Endothelial cell of umbilical vein (primary cell): Measurements from ENCODE around the gene ARHGAP10. TPM values are rescaled to one million over a fixed set of nuclear protein-coding genes. Genes with fewer than 3 reads are reported as not detected.

ENCODE experiments used
- BruUV-seq: library from RNA; stranded (reverse); fragments of 400-500 nt; replicated peaks from 2 replicates; lab custom pipeline; 2021; lab: Mats Ljungman, UMichigan
- CTCF ChIA-PET: fragments of 300-600, 350-600 bp; sonication (Branson Sonifier 250); formaldehyde crosslinking; loops from one replicate; lab custom pipeline; 2021; ENCODE audit warnings: antibody characterized with exemption, inconsistent platforms; lab: Charles Lee
- POLR2A ChIA-PET: fragments of 300-600, 350-600 bp; sonication (Branson Sonifier 250); formaldehyde crosslinking; loops from one replicate; lab custom pipeline; 2021; ENCODE audit warnings: antibody characterized with exemption, inconsistent platforms; lab: Charles Lee
- DNase-seq: peaks from one replicate; pipeline ENCODE4 v3.0.0-alpha.2; 2011; ENCODE audit warnings: low read depth, low spot score
- FAIRE-seq: peaks from 2 replicates; lab custom pipeline; 2011; peaks lifted over from hg19 to GRCh38; lab: Jason Lieb, UNC
- H2AFZ ChIP-seq: 2 replicates; pipeline ENCODE4 v1.6.0; 2012; ENCODE audit warnings: low read depth, low read length, control low read depth, inconsistent platforms
- H3K27ac ChIP-seq: 2 replicates; pipeline ENCODE4 v1.5.1; 2011; ENCODE audit warnings: low read depth, mild to moderate bottlenecking, control low read depth, low read length, moderate library complexity; ENCODE audit not compliant: insufficient read depth
- H3K27me3 ChIP-seq, 2 experiments: 2 replicates each; pipeline versions ENCODE4 v1.6.0 to v1.6.1; 2011; ENCODE audit warnings: low read length in 2 of 2, mixed read lengths in 1 of 2; ENCODE audit not compliant: control insufficient read depth in 2 of 2, insufficient read depth in 2 of 2
- H3K36me3 ChIP-seq, 2 experiments: 2 replicates in 1 of 2; 3 replicates in 1 of 2; pipeline ENCODE4 v1.5.1; 2011; ENCODE audit warnings: low read length in 2 of 2, mild to moderate bottlenecking in 1 of 2, moderate library complexity in 1 of 2; ENCODE audit not compliant: control insufficient read depth in 2 of 2, insufficient read depth in 2 of 2; ENCODE audit errors: extremely low read depth in 1 of 2
- H3K4me1 ChIP-seq: 3 replicates; pipeline ENCODE4 v1.5.1; 2011; ENCODE audit warnings: mild to moderate bottlenecking, low read length; ENCODE audit not compliant: control insufficient read depth, insufficient read depth; ENCODE audit errors: extremely low read depth
- H3K4me2 ChIP-seq: 2 replicates; pipeline ENCODE4 v1.6.1; 2011; ENCODE audit warnings: low read length, control low read depth, mixed read lengths; ENCODE audit not compliant: insufficient read depth
- H3K4me3 ChIP-seq, 3 experiments: fragments of 200-600 bp in 1 of 3; sonication (generic), shearing (Covaris generic) in 1 of 3; replicated peaks in 1 of 3; 2 replicates each; pipeline ENCODE4 v1.5.1; 2011 to 2016; ENCODE audit warnings: control low read depth in 3 of 3, low read length in 3 of 3, mild to moderate bottlenecking in 2 of 3, inconsistent platforms in 1 of 3, low read depth in 1 of 3, moderate library complexity in 1 of 3; ENCODE audit not compliant: insufficient read depth in 1 of 3
- H3K79me2 ChIP-seq: 2 replicates; pipeline ENCODE4 v1.6.0; 2012; ENCODE audit warnings: low read length, inconsistent platforms; ENCODE audit not compliant: control insufficient read depth, insufficient read depth
- H3K9ac ChIP-seq: replicated peaks from 2 replicates; pipeline ENCODE3; 2011; ENCODE audit warnings: low read length, control low read depth; ENCODE audit not compliant: insufficient read depth; ENCODE audit errors: extremely low read depth
- H3K9me1 ChIP-seq: replicated peaks from 3 replicates; pipeline ENCODE4 v1.6.0; 2011; ENCODE audit warnings: mild to moderate bottlenecking, low read length; ENCODE audit not compliant: control insufficient read depth, insufficient read depth; ENCODE audit errors: extremely low read depth
- H3K9me3 ChIP-seq: replicated peaks from 2 replicates; pipeline ENCODE4 v1.5.1; 2012; ENCODE audit warnings: low read length, inconsistent platforms; ENCODE audit not compliant: control insufficient read depth, insufficient read depth
- H4K20me1 ChIP-seq: replicated peaks from 2 replicates; pipeline ENCODE3; 2011; ENCODE audit warnings: mild to moderate bottlenecking, low read length; ENCODE audit not compliant: control insufficient read depth, insufficient read depth; ENCODE audit errors: extremely low read depth
- EZH2 ChIP-seq: IDR thresholded peaks from 2 replicates; pipeline ENCODE4 v1.6.1; 2012; ENCODE audit warnings: borderline replicate concordance, low read depth, mild to moderate bottlenecking, moderate library complexity, low read length, inconsistent platforms; ENCODE audit not compliant: severe bottlenecking
- FOS ChIP-seq: IDR thresholded peaks from 2 replicates; pipeline ENCODE4 v1.6.1; 2011; ENCODE audit warnings: mild to moderate bottlenecking, low read length, moderate library complexity, borderline replicate concordance; ENCODE audit not compliant: insufficient read depth
- GATA2 ChIP-seq: IDR thresholded peaks from 2 replicates; pipeline ENCODE4 v1.7.0; 2011; ENCODE audit warnings: low read depth, mild to moderate bottlenecking, moderate library complexity, mixed read lengths, low read length; ENCODE audit not compliant: insufficient read length, insufficient read depth
- JUN ChIP-seq: IDR thresholded peaks from 2 replicates; pipeline ENCODE4 v1.6.1; 2011; ENCODE audit warnings: borderline replicate concordance, low read depth; ENCODE audit not compliant: insufficient read length, insufficient read depth
- MYC ChIP-seq: IDR thresholded peaks from one replicate; pipeline ENCODE4 v1.6.1; 2011; ENCODE audit warnings: mild to moderate bottlenecking, low read depth, low read length
- POLR2A ChIP-seq: IDR thresholded peaks from 2 replicates; pipeline ENCODE4 v1.6.1; 2012; ENCODE audit warnings: low read depth, mild to moderate bottlenecking, control low read depth, low read length
- POLR2AphosphoS5 ChIP-seq: IDR thresholded peaks from 2 replicates; pipeline ENCODE4 v1.6.1; 2012; ENCODE audit warnings: low read depth, mild to moderate bottlenecking, control low read depth, low read length, moderate library complexity; ENCODE audit not compliant: insufficient read depth
- dilution Hi-C: fragments of 300-500 bp; cut with MboI; formaldehyde crosslinking; loops from one replicate; pipeline ENCODE4 v1.15.0; 2019; ENCODE audit warnings: low sequenced_read_pairs; ENCODE audit not compliant: extremely low pct_ligation_motif_present
- intact Hi-C: fragments of 100-400 bp; cut with micrococcal nuclease; formaldehyde crosslinking; loops from one replicate; pipeline ENCODE4 v1.10.0; 2022
- polyA plus RNA-seq, 4 experiments: library from polyadenylated mRNA; depleted of rRNA in 3 of 4; stranded (reverse) in 3 of 4; unstranded in 1 of 4; fragments of >200 nt; gene quantifications; 2 replicates each; pipeline versions ENCODE4 v1.2.1 to v1.2.3, GENCODE V29; 2011 to 2012; ENCODE audit warnings: missing spikeins in 1 of 4
- total RNA-seq: library from RNA; stranded (reverse); gene quantifications from 2 replicates; pipeline ENCODE4 v1.2.3, GENCODE V29; 2021
- TF ChIP-seq, protein P1 (sequence below): IDR thresholded peaks from 2 replicates; pipeline ENCODE4 v1.6.1; 2011; ENCODE audit not compliant: insufficient read depth, insufficient read length

The ARHGAP10 gene
- total and polyA plus RNA-seq, 2 donors (not counting 3 experiments of a cell fraction or from before 2014, with no cell fraction given) = 20.4 to 36.7 TPM

- Histone ChIP-seq H3K9me1 (no peaks in the 10 kb centered on the region), H3K4me2 (no peak overlapping the region), H3K9ac (no peak overlapping the region), H3K79me2 (no peaks in the 10 kb centered on the region), H3K36me3 (no peaks in the 10 kb centered on the region), H3K9me3 (no peaks in the 10 kb centered on the region), H3K4me1 (no peaks in the 10 kb centered on the region), H3K27ac (no peak overlapping the region), H4K20me1 (no peaks in the 10 kb centered on the region), H2AFZ (no peak overlapping the region), H3K27me3 (no peaks in the 10 kb centered on the region), H3K4me3 (no peak overlapping the region)
- DNase-seq (no peak), FAIRE-seq (no peak)
- dilution Hi-C loops (no loop called here), intact Hi-C loops (no loop called here)
- no peak for TF ChIP-seq POLR2AphosphoS5
- TF ChIP-seq EZH2 = no peak
- ChIA-PET POLR2A (no interaction called here), CTCF (no interaction called here)
- BruUV-seq = no TSS peak
Observed at GRCh38 chr4:148025981-148026380, 294.1 kb downstream of the ARHGAP10 start.

DNA sequence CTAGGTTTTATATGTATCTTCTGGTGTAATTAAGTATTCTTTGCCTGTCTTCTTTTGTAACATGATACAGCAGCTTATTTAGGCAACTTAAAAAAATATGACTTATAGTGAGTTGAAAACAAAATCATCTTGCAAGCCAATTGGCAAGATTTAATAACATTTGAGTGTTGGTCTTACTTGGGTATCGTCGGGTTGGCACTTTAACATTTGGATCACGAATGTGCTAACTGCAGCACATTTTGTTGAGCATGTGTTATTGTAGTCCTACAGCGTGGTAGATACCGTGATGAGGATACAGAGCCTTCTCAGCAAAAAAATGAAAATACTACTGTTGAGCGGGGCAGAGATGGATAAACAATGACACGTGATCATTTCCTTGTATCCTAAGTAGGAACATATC, 295.3 kb downstream of the ARHGAP10 start:
- no peaks in the 10 kb centered on the region for H3K27me3 ChIP-seq
- H4K20me1 ChIP-seq = no peaks in the 10 kb centered on the region
- H2AFZ ChIP-seq = no peak overlapping the region
- intact Hi-C loops = no loop called here
- POLR2A ChIA-PET = no interaction called here
- dilution Hi-C loops = no loop called here
- H3K4me1 ChIP-seq = no peaks in the 10 kb centered on the region
- no peak for FAIRE-seq
- no peaks in the 10 kb centered on the region for H3K9me1 ChIP-seq
- no peak overlapping the region for H3K27ac ChIP-seq
- no peak overlapping the region for H3K9ac ChIP-seq
- no peak overlapping the region for H3K4me2 ChIP-seq
- no TSS peak for BruUV-seq
- CTCF ChIA-PET = interaction anchor here (1.3 to 2.1 kb wide), 2 partner anchors 14 to 33 kb away, joined by 3 to 7 read pairs; no protein-coding TSS in a partner anchor
- DNase-seq = no peak
- no peaks in the 10 kb centered on the region for H3K79me2 ChIP-seq
- no peaks in the 10 kb centered on the region for H3K36me3 ChIP-seq
- TF ChIP-seq, protein P1, sequence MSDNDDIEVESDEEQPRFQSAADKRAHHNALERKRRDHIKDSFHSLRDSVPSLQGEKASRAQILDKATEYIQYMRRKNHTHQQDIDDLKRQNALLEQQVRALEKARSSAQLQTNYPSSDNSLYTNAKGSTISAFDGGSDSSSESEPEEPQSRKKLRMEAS = no peak
- TF ChIP-seq MYC = no peak
- TF ChIP-seq POLR2AphosphoS5 = no peak
- no peak for TF ChIP-seq JUN
- no peak for TF ChIP-seq GATA2
- TF ChIP-seq POLR2A = no peak
- no peak for TF ChIP-seq FOS
- H3K9me3 ChIP-seq = no peaks in the 10 kb centered on the region
- H3K4me3 ChIP-seq = no peak overlapping the region
